ENCODE results near the gene PIGW.

Gene PIGW

GRCh38 chr17:36503456-36504155 is 31.2 kb upstream of the PIGW start:
- no peaks in the 10 kb centered on the region for H3K27me3 ChIP-seq (ENCODE audit: insufficient read depth, poor library complexity, severe bottlenecking)
- DNase-seq (ENCODE audit: low read depth in 1 of 2, low spot score in 1 of 2): no peak
- no peak overlapping the region for H3K27ac ChIP-seq (replicated peaks)
- no peak overlapping the region for H3K4me3 ChIP-seq (replicated peaks; ENCODE audit: insufficient read depth, low read length)
- TF ChIP-seq POLR2AphosphoS5 (IDR thresholded peaks at IDR 0.05; ENCODE audit: low read depth): no peak
- TF ChIP-seq CTCF (IDR thresholded peaks at IDR 0.05; ENCODE audit: insufficient read depth, low read length): no peak
- no peak for TF ChIP-seq REST (IDR thresholded peaks at IDR 0.05; ENCODE audit: insufficient replicate concordance, low read depth)
- TF ChIP-seq SPI1 (IDR thresholded peaks at IDR 0.05; ENCODE audit: borderline replicate concordance, low read depth): no peak
- no peak for TF ChIP-seq GABPA (IDR thresholded peaks at IDR 0.05; ENCODE audit: low read depth)

DNA sequence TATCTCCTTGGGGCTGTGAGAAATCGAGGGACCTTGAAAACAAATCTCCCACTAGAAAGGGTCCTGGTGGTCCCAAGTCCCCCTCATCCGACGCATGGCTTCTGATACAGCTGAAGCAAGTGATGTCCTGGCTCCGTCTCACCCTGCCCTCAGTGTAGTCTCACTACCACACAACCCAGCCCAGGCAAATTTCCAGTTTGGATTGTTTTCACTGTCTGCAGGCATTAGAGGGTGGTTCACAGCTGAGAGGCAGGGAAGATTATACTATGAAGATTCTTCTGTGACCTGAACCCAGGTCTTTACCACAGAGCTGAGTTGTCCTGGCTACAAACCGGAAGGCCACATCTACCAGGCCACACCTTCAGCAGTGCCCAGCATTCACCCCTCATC is 30.6 kb upstream of the PIGW start:
- no peak for TF ChIP-seq SPI1 (IDR thresholded peaks at IDR 0.05; ENCODE audit: borderline replicate concordance, low read depth)
- no peak for TF ChIP-seq CTCF (IDR thresholded peaks at IDR 0.05; ENCODE audit: insufficient read depth, low read length)
- TF ChIP-seq GABPA (IDR thresholded peaks at IDR 0.05; ENCODE audit: low read depth): no peak
- TF ChIP-seq POLR2AphosphoS5 (IDR thresholded peaks at IDR 0.05; ENCODE audit: low read depth): no peak
- no peak for TF ChIP-seq REST (IDR thresholded peaks at IDR 0.05; ENCODE audit: insufficient replicate concordance, low read depth)
- no peak overlapping the region for H3K4me3 ChIP-seq (replicated peaks; ENCODE audit: insufficient read depth, low read length)
- no peaks in the 10 kb centered on the region for H3K27me3 ChIP-seq (ENCODE audit: insufficient read depth, poor library complexity, severe bottlenecking)
- DNase-seq (ENCODE audit: low read depth in 1 of 2, low spot score in 1 of 2): no peak
- H3K27ac ChIP-seq (replicated peaks): no peak overlapping the region

DNA sequence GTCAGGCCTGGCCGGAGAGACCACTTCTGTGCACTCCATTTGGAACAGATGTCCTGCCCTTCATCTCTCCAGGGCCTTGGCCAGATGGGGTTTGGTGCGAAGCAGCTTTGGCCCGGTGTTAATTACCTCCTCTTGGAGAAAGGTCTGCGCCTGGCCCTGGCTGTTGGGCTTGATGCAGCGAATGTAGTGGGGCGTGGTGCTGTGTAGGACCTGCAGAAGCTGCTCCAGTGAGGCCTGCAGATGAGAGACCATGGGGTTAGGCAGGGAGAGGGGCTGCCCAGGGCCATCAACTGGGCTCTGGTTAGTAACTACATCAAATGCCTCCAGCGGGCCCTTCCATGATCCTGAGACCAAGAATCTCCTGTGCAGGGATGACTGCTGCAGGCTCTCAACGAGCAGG is 29.6 kb upstream of the PIGW start:
- no peaks in the 10 kb centered on the region for H3K27me3 ChIP-seq (ENCODE audit: insufficient read depth, poor library complexity, severe bottlenecking)
- H3K27ac ChIP-seq (replicated peaks): no peak overlapping the region
- no peak for TF ChIP-seq POLR2AphosphoS5 (IDR thresholded peaks at IDR 0.05; ENCODE audit: low read depth)
- no peak for TF ChIP-seq REST (IDR thresholded peaks at IDR 0.05; ENCODE audit: insufficient replicate concordance, low read depth)
- no peak for TF ChIP-seq GABPA (IDR thresholded peaks at IDR 0.05; ENCODE audit: low read depth)
- TF ChIP-seq SPI1 (IDR thresholded peaks at IDR 0.05; ENCODE audit: borderline replicate concordance, low read depth): no peak
- no peak for TF ChIP-seq CTCF (IDR thresholded peaks at IDR 0.05; ENCODE audit: insufficient read depth, low read length)
- DNase-seq (ENCODE audit: low read depth in 1 of 2, low spot score in 1 of 2): no peak
- H3K4me3 ChIP-seq (replicated peaks; ENCODE audit: insufficient read depth, low read length): no peak overlapping the region
